Hepatocyte (in vitro differentiated cells): ENCODE results near the gene CPNE4. TPM values are rescaled to one million over a fixed set of nuclear protein-coding genes. Genes with fewer than 3 reads are reported as not detected.

Experiments used
- DNase-seq: peaks from one replicate; pipeline ENCODE4 v3.0.0-alpha.2; 2016; ENCODE audit warnings: low spot score
- H2AFZ ChIP-seq: fragments of 200-600 bp; sonication (generic); 2 replicates; pipeline ENCODE4 v1.6.0; 2016; ENCODE audit warnings: antibody characterized with exemption, mild to moderate bottlenecking
- H3K27ac ChIP-seq: fragments of 200-600 bp; sonication (generic); 2 replicates; pipeline ENCODE4 v1.5.1; 2016; ENCODE audit warnings: mild to moderate bottlenecking
- H3K27me3 ChIP-seq: fragments of 200-600 bp; sonication (generic); 2 replicates; pipeline ENCODE4 v1.6.1; 2016
- H3K36me3 ChIP-seq: fragments of 200-600 bp; sonication (generic); replicated peaks from 2 replicates; pipeline ENCODE4 v1.5.1; 2016; ENCODE audit warnings: low read depth; ENCODE audit not compliant: insufficient read depth
- H3K4me1 ChIP-seq: fragments of 200-600 bp; sonication (generic); 2 replicates; pipeline ENCODE4 v1.5.1; 2016; ENCODE audit warnings: mild to moderate bottlenecking, moderate library complexity; ENCODE audit not compliant: insufficient read depth
- H3K4me2 ChIP-seq: fragments of 200-600 bp; sonication (generic); 2 replicates; pipeline ENCODE4 v1.6.0; 2016
- H3K4me3 ChIP-seq: fragments of 200-600 bp; sonication (generic); 2 replicates; pipeline ENCODE4 v1.5.1; 2016; ENCODE audit warnings: mild to moderate bottlenecking
- H3K79me2 ChIP-seq: fragments of 200-600 bp; sonication (generic); 2 replicates; pipeline ENCODE4 v1.6.0; 2017; ENCODE audit warnings: mild to moderate bottlenecking
- H3K9me2 ChIP-seq: fragments of 200-600 bp; sonication (generic); replicated peaks from 2 replicates; pipeline ENCODE4 v1.6.0; 2017; ENCODE audit warnings: mild to moderate bottlenecking; ENCODE audit not compliant: insufficient read depth
- H3K9me3 ChIP-seq: fragments of 200-600 bp; sonication (generic); 2 replicates; pipeline ENCODE4 v1.5.1; 2016; ENCODE audit warnings: low read depth, mild to moderate bottlenecking
- H4K20me1 ChIP-seq: fragments of 200-600 bp; sonication (generic); 2 replicates; pipeline ENCODE4 v1.6.0; 2016; ENCODE audit warnings: mild to moderate bottlenecking; ENCODE audit not compliant: insufficient read depth, poor library complexity, severe bottlenecking
- CTCF ChIP-seq: fragments of 200-600 bp; sonication (generic); IDR thresholded peaks from 2 replicates; pipeline ENCODE4 v1.5.1; 2016; ENCODE audit warnings: antibody characterized with exemption, mild to moderate bottlenecking; ENCODE audit not compliant: poor library complexity
- EZH2 ChIP-seq: fragments of 200-600 bp; sonication (generic); IDR thresholded peaks from 2 replicates; pipeline ENCODE4 v1.6.1; 2016; ENCODE audit warnings: antibody characterized with exemption, mild to moderate bottlenecking, borderline replicate concordance
- EZH2phosphoT487 ChIP-seq: fragments of 200-600 bp; sonication (generic); IDR thresholded peaks from one replicate; pipeline ENCODE4 v1.6.1; 2018; ENCODE audit warnings: antibody characterized with exemption, mild to moderate bottlenecking, low read depth, moderate library complexity; ENCODE audit not compliant: unreplicated experiment, severe bottlenecking
- WGBS: methylation state at CpG from one replicate; pipeline ENCODE4 v1.1.6; 2016; ENCODE audit warnings: low lambda C conversion rate; ENCODE audit errors: missing lambda C conversion rate; 5-methylcytosine and 5-hydroxymethylcytosine counted together
- polyA plus RNA-seq: library from polyadenylated mRNA; unstranded; fragments of >200 nt; fragmentation: Nextera tagmentation; extraction: Ambion mirVana; gene quantifications from 2 replicates; pipeline ENCODE4 v1.2.1, GENCODE V29; 2016
- total RNA-seq: library from RNA; depleted of rRNA; stranded (reverse); fragments of >200 nt; gene quantifications from 2 replicates; pipeline ENCODE4 v1.2.3, GENCODE V29; 2014

Gene CPNE4
- total and polyA plus RNA-seq, 2 experiments from 2014 or later, result 0.37 to 0.52 TPM

GRCh38 chr3:131925571-131925970 is 109.2 kb downstream of the CPNE4 start:
- DNase-seq, result no peak
- TF ChIP-seq CTCF (no peak), EZH2 (no peak), EZH2phosphoT487 (no peak)

GRCh38 chr3:131922356-131922755 is 112.5 kb downstream of the CPNE4 start:
- H3K4me1 ChIP-seq, result no peaks in the 10 kb centered on the region
- H3K27me3 ChIP-seq, result no peaks in the 10 kb centered on the region
- 92% methylated on average over 1 of the region's 1 CpG for WGBS
- H3K4me3 ChIP-seq, result no peak overlapping the region
- no peak overlapping the region for H3K4me2 ChIP-seq
- H4K20me1 ChIP-seq, result no peaks in the 10 kb centered on the region
- H3K9me3 ChIP-seq, result no peaks in the 10 kb centered on the region
- H3K36me3 ChIP-seq, result no peaks in the 10 kb centered on the region
- H3K79me2 ChIP-seq, result no peaks in the 10 kb centered on the region
- no peaks in the 10 kb centered on the region for H3K9me2 ChIP-seq
- no peak overlapping the region for H2AFZ ChIP-seq
- no peak for DNase-seq
- no peak overlapping the region for H3K27ac ChIP-seq
- TF ChIP-seq CTCF (no peak), EZH2phosphoT487 (no peak), EZH2 (no peak)

More at GRCh38 chr3:131925571-131925970, 109.2 kb downstream of the CPNE4 start:
- no peaks in the 10 kb centered on the region for H3K27me3 ChIP-seq
- no peaks in the 10 kb centered on the region for H3K4me1 ChIP-seq
- no peak overlapping the region for H3K4me2 ChIP-seq
- H3K9me2 ChIP-seq, result no peaks in the 10 kb centered on the region
- H3K27ac ChIP-seq, result no peak overlapping the region
- no peaks in the 10 kb centered on the region for H3K79me2 ChIP-seq
- no peak overlapping the region for H3K4me3 ChIP-seq
- H2AFZ ChIP-seq, result no peak overlapping the region
- WGBS, result 86% methylated on average over 1 of the region's 1 CpG
- no peaks in the 10 kb centered on the region for H4K20me1 ChIP-seq
- H3K9me3 ChIP-seq, result no peaks in the 10 kb centered on the region
- H3K36me3 ChIP-seq, result no peaks in the 10 kb centered on the region

- H3K9me3 ChIP-seq, result no peaks in the 10 kb centered on the region
- H3K4me3 ChIP-seq, result no peak overlapping the region
- no peak for DNase-seq
- 90% methylated on average over 3 of the region's 3 CpGs for WGBS
- no peaks in the 10 kb centered on the region for H4K20me1 ChIP-seq
- H3K36me3 ChIP-seq, result no peaks in the 10 kb centered on the region
- H3K9me2 ChIP-seq, result no peaks in the 10 kb centered on the region
- H2AFZ ChIP-seq, result no peak overlapping the region
- TF ChIP-seq EZH2, result no peak
- no peak for TF ChIP-seq CTCF
- TF ChIP-seq EZH2phosphoT487, result no peak
- H3K27me3 ChIP-seq, result no peaks in the 10 kb centered on the region
- H3K4me2 ChIP-seq, result no peak overlapping the region
- no peaks in the 10 kb centered on the region for H3K79me2 ChIP-seq
- no peak overlapping the region for H3K27ac ChIP-seq
- no peaks in the 10 kb centered on the region for H3K4me1 ChIP-seq
Measured at GRCh38 chr3:131917006-131917405, 117.8 kb downstream of the CPNE4 start.

GRCh38 chr3:131914090-131914691 is 120.6 kb downstream of the CPNE4 start:
- no peak overlapping the region for H3K4me2 ChIP-seq
- no peak overlapping the region for H2AFZ ChIP-seq
- H3K27ac ChIP-seq, result no peak overlapping the region
- no peaks in the 10 kb centered on the region for H3K4me1 ChIP-seq
- no peaks in the 10 kb centered on the region for H3K9me3 ChIP-seq
- no peak overlapping the region for H3K4me3 ChIP-seq
- WGBS, result 55% methylated on average over 1 of the region's 1 CpG
- H4K20me1 ChIP-seq, result no peaks in the 10 kb centered on the region
- H3K36me3 ChIP-seq, result no peaks in the 10 kb centered on the region
- TF ChIP-seq EZH2 (no peak), CTCF (no peak), EZH2phosphoT487 (no peak)
- no peaks in the 10 kb centered on the region for H3K79me2 ChIP-seq
- no peaks in the 10 kb centered on the region for H3K27me3 ChIP-seq
- no peaks in the 10 kb centered on the region for H3K9me2 ChIP-seq
- no peak for DNase-seq
